HG03108 (cell line): Measurements from ENCODE around the gene SLC27A3.
"Not testable (repeated sequence)": the region's sequence is repeated elsewhere in the genome, so short reads cannot be mapped to it uniquely, and the experiment has no call there.

Source experiments
- ATAC-seq: cut with Tn5 transposase; IDR thresholded peaks from one replicate; pipeline ENCODE4 v1.9.1; 2021; ENCODE audit warnings: moderate library complexity; ENCODE audit not compliant: unreplicated experiment

Gene SLC27A3

DNA sequence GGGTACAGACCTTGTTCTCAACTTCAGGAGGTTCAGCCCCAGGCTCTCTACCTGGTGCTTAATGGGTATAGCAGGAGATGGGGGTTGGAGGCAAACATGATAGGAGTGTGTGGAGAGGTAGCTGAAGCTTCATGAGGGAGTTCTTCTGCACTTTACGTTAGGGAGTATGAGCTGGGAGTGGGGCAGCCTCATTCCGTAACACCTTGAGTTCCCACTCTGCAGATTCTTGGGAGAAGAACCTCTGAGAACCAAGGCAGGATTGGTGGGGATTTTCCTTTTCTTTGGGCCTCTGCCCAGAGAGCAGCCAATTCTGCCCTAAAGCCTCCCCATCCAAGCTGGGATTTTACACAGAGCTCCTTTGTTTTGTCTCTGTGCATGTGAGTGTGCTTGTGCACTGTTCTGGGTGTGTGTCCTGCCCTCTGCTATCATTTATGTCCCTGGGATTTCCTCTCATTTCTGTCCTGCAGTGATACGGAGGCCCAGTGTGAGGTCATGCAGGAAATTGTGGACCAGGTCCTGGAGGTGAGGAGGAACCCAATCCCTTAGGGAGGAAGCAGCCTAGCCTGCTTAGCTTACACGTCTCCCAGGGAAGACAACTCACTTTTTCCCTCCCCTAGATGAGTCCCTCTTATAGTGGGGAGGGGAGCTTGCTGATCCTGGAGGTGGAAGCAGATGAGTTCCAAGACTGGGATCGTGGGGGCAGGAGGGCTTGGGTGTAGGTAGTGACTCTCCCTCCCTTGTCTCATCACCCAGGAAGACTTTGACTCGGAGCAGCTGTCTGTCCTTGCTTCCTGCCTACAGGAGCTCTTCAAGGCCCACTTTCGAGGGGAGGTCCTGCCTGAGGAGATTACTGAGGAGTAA is 11.6 kb upstream of the SLC27A3 start:
- ATAC-seq: no peak

GRCh38 chr1:153764310-153764709 is 10.9 kb upstream of the SLC27A3 start:
- no peak for ATAC-seq

- not testable (repeated sequence) for ATAC-seq
These were observed 8.5 kb upstream of the SLC27A3 start for GRCh38 chr1:153766663-153767062.

DNA sequence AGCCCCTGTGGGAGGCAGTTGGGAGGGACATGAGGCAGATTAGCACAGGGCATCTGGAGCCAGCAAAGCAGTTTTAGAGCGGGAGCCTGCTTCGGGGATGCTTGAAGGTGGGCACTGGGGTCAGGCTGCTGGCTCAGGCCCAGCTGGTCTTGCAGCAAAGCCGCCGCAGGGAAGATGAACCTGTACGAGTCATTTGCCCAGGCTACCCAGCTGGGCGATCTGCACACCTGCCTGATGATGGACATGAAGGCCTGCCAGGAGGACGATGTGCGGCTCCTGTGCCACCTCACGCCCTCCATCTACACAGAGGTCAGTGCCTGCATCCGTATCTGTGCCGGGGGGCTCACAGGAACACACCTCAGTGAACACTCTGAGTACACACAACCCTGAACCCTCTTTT is 7.7 kb upstream of the SLC27A3 start:
- ATAC-seq: no peak

DNA sequence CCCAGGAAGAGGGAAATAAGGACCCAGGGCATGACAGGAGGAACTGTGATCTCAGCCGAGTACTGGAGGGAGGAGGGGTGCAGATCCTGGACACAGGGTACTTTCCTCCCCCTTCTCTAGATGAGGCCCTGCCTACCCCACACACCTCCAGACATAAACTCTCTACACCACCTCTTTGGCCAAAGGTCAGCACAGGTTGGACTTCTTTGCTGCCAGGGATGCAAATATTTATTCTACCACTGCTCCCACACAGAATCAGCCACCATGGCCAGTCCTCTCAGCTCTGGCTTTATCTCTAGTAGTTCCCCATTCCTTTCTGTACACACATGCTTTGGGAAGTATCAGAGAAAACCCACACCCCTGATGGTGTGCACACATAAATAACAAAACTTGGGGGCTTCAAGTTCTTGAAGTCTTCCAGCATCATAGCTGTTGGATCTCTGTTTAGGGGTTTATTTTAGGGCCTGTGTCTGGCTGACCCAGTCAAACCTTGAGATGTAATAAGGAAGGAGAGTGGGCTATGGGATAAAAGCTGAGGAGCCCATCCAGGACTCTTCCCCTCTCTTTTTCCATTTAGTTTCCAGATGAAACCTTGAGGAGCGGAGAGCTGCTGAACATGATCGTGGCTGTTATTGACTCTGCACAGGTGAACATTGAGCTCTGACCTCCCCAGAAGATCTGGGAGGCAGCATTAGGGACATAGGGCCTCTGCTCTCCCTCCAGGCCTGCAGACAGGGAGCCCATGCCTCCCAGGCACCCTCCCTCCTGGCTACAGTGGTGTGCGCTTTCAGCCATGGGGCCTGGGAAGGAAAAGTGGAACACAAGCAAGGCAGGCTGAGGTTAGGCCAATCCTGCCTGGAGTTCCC is 6.7 kb upstream of the SLC27A3 start:
- no peak for ATAC-seq

GRCh38 chr1:153769221-153769620 is 6.0 kb upstream of the SLC27A3 start:
- no peak for ATAC-seq

GRCh38 chr1:153770797-153771196 is 4.4 kb upstream of the SLC27A3 start:
- no peak for ATAC-seq

DNA sequence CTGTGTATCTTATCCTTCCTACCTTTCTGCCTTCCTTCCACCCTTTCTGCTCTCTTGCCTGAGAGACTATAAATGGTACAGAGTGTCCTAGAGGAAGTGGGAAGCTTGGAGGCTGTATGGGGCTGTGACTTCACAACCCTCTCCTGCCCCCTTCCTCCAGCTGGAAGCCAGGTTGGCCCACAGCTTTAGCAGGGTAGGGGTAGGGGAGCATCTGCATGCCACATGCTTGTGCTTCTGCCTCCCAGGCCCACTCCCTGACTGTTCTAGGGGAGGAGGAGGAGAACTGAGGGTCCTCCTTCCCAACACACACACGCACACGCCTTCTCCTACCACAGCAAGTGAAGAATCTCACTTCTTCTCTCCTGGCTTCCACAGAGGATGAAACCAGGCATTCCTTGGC is 3.9 kb upstream of the SLC27A3 start:
- no peak for ATAC-seq

DNA sequence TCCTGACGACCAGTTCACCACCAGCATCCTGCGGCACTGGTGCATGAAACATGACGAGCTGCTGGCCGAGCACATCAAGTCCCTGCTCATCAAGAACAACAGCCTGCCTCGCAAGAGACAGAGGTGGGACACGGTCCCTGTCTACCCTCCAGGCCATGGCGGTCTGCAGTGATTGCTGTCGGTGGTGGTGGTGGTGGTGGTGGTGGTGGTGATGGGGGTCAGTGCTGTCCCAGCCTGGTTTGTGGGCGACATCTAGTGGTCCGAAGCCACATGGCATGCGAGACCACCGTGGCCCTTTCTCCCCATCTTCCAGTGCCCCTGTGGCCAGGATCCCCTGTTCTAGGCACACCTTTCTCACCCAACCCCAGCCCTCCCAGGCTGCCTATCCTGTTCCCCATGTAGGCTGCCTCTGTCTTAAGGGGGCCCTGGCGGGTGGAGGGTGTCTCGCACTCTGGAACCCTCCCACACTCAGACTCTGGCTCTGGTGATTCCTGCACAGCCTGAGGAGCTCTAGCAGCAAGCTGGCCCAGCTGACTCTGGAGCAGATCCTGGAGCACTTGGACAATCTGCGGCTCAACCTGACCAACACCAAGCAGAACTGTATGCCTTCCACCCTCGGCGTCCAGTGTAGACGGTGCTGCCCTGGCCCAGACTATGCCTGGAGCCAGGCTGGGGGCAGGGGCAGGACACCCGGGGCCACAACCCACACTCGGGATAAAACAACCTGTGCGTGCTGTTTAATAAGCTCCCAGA is 3.2 kb upstream of the SLC27A3 start:
- no peak for ATAC-seq

DNA sequence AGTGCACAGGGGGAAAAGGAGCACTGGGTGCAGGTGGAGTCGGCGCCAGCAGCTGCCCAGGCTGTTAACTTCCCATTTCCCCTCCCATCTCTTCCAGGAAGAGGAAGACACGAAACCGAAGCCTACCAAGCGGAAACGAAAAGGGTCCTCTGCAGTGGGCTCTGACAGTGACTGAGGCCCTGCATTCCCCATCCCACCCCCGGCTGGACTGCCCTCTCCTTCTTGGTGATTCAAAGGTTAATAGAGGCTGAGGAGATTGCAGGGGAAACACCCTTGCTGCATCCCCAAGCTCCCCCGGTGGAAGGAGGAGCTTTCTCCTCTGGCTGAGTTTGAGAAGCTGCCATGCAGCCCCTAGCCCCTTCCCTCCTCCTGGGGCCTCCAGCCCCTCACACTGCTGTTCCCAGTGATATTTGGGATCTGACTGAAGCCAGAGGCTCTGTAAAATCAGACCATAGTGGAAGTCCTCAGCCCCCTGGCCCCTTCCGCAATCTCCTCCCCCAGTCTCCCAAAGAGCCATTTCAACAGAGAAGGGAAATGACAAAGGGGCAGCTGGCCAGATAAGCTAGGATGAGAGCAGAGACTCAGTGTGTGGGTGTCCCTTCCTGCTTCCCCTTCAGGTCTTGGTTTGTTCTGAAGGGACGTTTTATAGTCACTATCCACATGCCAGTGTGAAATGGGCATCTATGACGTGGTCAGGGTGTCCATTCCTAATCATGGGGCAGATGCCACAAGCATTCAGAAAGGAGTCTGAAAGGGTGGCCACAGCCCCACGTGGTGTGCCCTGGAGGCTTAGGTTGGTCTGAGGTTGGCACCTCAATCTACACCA is 1.9 kb upstream of the SLC27A3 start:
- no peak for ATAC-seq

DNA sequence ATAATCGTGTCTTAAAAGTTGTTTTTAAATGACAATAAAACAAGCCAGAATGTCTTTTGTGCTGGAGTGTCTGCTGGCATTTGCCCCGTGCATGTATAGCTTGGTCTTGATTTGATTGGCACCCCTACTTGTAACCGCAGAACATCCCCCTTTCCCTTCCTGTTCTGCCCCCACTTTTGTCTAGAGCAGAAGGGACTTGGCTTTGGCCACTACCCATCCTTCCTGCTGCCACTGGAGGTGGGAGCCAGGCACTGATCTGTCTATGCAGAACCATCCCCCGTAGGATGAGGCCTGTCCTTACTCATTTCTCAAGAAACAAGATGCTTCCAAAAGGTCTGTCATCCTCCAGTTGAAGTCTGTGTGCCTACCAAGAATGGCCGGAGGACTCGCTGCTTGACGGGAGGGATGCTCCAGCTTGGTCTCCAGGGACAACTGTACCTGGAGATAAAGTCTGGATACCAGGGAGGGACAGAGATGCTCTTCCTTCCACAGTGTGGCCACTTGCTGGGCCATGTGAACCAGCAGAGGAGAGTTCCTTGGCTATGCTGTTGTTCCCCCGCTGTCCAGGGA is 1.1 kb upstream of the SLC27A3 start:
- ATAC-seq: no peak

DNA sequence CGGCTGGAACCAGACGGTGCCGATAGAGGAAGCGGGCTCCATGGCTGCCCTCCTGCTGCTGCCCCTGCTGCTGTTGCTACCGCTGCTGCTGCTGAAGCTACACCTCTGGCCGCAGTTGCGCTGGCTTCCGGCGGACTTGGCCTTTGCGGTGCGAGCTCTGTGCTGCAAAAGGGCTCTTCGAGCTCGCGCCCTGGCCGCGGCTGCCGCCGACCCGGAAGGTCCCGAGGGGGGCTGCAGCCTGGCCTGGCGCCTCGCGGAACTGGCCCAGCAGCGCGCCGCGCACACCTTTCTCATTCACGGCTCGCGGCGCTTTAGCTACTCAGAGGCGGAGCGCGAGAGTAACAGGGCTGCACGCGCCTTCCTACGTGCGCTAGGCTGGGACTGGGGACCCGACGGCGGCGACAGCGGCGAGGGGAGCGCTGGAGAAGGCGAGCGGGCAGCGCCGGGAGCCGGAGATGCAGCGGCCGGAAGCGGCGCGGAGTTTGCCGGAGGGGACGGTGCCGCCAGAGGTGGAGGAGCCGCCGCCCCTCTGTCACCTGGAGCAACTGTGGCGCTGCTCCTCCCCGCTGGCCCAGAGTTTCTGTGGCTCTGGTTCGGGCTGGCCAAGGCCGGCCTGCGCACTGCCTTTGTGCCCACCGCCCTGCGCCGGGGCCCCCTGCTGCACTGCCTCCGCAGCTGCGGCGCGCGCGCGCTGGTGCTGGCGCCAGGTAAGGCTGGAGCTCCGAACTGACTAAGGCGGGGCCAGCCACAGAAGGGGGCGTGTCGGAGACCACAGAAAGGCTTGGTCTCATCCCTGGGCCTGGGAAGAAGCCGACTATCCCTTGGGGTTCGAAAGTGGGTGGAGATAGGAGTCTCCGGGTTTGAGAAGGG is 486 bp downstream of the SLC27A3 start:
- ATAC-seq: peak; percentile 48

- no peak for ATAC-seq
These were observed 1.1 kb downstream of the SLC27A3 start for GRCh38 chr1:153776352-153776751.

DNA sequence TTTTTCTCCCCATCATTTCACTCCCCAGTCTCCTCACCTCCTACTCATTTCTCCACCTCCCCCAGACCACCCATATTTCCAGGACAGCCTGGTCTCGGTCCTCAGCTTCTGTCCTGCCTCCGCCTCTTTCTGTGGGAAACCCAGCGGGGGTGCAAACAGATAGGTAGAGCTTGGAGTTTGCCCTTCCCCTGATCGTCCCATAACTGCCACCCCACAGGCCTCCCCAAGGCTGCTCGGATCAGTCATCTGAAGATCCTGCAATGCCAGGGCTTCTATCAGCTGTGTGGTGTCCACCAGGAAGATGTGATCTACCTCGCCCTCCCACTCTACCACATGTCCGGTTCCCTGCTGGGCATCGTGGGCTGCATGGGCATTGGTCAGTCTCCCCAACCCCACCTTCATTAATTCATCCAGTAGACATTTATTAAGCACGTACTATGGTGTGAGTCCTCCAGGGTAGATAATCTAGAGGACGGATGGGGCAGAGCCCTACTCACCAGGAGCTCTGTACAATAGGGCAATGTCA is 1.7 kb downstream of the SLC27A3 start:
- ATAC-seq: no peak

GRCh38 chr1:153777648-153778047 is 2.4 kb downstream of the SLC27A3 start:
- no peak for ATAC-seq

GRCh38 chr1:153778051-153778823 is 3.0 kb downstream of the SLC27A3 start:
- no peak for ATAC-seq

DNA sequence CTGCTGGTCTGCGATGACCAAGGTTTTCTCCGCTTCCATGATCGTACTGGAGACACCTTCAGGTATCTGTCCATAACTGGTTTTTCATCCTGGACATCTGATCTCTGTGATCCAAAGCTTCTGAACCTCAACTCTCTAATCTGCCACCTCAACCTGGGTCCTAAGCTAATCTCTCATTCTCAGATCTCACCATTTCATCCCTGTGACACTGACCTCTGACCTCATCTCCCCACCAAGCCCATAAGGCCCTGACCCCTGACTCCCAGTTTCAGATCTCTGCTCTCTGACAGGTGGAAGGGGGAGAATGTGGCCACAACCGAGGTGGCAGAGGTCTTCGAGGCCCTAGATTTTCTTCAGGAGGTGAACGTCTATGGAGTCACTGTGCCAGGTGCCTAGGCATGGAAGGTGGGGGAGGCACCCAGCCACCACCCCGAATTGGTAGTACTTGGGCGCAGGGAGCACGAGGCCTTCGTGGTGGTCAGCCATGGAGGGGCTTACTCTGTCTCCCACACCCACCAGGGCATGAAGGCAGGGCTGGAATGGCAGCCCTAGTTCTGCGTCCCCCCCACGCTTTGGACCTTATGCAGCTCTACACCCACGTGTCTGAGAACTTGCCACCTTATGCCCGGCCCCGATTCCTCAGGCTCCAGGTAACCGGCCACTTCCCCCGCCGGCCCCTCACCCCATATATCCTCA is 3.8 kb downstream of the SLC27A3 start:
- no peak for ATAC-seq
